ENCODE data around the gene SIRT3.
A peak's percentile ranks its signal among the peaks of the same experiment; 100 is the strongest.

SIRT3 gene

DNA sequence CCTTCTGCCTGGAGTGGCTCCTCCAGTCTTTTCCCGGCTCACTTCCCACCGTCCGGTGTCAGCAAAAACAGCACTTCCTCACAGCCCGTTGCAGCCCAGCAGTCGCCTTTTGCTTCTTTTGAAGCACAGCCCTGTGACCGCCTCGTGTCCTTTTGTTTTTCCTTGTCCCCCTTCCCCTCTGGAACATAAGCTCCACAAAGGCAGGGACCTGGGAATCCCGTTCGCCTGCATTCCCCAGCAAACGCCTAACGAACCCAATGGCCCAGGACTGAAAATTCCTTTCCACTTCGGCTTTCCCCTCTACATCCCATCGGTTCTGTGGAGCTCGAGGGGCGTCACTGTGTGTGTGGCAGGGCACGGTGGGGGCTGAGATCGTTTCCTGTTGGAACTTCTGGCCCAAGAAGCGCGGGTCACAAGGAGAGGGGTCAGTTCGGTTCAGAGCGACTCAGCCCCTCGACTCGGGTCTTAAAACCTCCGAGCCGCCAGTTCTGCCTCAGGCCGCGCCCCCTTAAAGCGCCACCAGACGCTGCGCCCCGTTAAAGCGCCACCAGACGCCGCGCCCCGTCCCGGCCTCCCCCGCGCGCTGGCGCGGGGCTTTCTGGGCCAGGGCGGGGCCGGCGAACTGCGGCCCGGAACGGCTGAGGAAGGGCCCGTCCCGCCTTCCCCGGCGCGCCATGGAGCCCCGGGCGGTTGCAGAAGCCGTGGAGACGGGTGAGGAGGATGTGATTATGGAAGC lies 27.8 kb downstream of the SIRT3 start (continued):
- TF ChIP-seq, protein P1, sequence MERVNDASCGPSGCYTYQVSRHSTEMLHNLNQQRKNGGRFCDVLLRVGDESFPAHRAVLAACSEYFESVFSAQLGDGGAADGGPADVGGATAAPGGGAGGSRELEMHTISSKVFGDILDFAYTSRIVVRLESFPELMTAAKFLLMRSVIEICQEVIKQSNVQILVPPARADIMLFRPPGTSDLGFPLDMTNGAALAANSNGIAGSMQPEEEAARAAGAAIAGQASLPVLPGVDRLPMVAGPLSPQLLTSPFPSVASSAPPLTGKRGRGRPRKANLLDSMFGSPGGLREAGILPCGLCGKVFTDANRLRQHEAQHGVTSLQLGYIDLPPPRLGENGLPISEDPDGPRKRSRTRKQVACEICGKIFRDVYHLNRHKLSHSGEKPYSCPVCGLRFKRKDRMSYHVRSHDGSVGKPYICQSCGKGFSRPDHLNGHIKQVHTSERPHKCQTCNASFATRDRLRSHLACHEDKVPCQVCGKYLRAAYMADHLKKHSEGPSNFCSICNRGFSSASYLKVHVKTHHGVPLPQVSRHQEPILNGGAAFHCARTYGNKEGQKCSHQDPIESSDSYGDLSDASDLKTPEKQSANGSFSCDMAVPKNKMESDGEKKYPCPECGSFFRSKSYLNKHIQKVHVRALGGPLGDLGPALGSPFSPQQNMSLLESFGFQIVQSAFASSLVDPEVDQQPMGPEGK (tag by site-specific recombination; IDR thresholded peaks at IDR 0.05), result 0 out of 2 replicates have a peak, but pooled peaks have one; percentile 39
- TF ChIP-seq, protein P2, sequence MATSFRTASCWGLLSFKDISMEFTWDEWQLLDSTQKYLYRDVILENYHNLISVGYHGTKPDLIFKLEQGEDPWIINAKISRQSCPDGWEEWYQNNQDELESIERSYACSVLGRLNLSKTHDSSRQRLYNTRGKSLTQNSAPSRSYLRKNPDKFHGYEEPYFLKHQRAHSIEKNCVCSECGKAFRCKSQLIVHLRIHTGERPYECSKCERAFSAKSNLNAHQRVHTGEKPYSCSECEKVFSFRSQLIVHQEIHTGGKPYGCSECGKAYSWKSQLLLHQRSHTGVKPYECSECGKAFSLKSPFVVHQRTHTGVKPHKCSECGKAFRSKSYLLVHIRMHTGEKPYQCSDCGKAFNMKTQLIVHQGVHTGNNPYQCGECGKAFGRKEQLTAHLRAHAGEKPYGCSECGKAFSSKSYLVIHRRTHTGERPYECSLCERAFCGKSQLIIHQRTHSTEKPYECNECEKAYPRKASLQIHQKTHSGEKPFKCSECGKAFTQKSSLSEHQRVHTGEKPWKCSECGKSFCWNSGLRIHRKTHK (tag by site-specific recombination; IDR thresholded peaks at IDR 0.05), result no peak
- TF ChIP-seq ZSCAN30 (tag by site-specific recombination; IDR thresholded peaks at IDR 0.05), result peak; percentile 49; the same call in 1 of the 2 replicates
- TF ChIP-seq, protein P3, sequence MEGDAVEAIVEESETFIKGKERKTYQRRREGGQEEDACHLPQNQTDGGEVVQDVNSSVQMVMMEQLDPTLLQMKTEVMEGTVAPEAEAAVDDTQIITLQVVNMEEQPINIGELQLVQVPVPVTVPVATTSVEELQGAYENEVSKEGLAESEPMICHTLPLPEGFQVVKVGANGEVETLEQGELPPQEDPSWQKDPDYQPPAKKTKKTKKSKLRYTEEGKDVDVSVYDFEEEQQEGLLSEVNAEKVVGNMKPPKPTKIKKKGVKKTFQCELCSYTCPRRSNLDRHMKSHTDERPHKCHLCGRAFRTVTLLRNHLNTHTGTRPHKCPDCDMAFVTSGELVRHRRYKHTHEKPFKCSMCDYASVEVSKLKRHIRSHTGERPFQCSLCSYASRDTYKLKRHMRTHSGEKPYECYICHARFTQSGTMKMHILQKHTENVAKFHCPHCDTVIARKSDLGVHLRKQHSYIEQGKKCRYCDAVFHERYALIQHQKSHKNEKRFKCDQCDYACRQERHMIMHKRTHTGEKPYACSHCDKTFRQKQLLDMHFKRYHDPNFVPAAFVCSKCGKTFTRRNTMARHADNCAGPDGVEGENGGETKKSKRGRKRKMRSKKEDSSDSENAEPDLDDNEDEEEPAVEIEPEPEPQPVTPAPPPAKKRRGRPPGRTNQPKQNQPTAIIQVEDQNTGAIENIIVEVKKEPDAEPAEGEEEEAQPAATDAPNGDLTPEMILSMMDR (tag by site-specific recombination; IDR thresholded peaks at IDR 0.05), result no peak
- no peak for TF ChIP-seq SCRT1 (tag by site-specific recombination; IDR thresholded peaks at IDR 0.05; ENCODE audit: borderline replicate concordance)
- TF ChIP-seq ZNF76 (tag by site-specific recombination; IDR thresholded peaks at IDR 0.05; ENCODE audit: borderline replicate concordance, low read depth), result peak; percentile 93
- no peak for TF ChIP-seq ZNF157 (tag by site-specific recombination; IDR thresholded peaks at IDR 0.05)
- TF ChIP-seq ZBTB8A (tag by site-specific recombination; IDR thresholded peaks at IDR 0.05), result peak; percentile 72
- TF ChIP-seq, protein P4, sequence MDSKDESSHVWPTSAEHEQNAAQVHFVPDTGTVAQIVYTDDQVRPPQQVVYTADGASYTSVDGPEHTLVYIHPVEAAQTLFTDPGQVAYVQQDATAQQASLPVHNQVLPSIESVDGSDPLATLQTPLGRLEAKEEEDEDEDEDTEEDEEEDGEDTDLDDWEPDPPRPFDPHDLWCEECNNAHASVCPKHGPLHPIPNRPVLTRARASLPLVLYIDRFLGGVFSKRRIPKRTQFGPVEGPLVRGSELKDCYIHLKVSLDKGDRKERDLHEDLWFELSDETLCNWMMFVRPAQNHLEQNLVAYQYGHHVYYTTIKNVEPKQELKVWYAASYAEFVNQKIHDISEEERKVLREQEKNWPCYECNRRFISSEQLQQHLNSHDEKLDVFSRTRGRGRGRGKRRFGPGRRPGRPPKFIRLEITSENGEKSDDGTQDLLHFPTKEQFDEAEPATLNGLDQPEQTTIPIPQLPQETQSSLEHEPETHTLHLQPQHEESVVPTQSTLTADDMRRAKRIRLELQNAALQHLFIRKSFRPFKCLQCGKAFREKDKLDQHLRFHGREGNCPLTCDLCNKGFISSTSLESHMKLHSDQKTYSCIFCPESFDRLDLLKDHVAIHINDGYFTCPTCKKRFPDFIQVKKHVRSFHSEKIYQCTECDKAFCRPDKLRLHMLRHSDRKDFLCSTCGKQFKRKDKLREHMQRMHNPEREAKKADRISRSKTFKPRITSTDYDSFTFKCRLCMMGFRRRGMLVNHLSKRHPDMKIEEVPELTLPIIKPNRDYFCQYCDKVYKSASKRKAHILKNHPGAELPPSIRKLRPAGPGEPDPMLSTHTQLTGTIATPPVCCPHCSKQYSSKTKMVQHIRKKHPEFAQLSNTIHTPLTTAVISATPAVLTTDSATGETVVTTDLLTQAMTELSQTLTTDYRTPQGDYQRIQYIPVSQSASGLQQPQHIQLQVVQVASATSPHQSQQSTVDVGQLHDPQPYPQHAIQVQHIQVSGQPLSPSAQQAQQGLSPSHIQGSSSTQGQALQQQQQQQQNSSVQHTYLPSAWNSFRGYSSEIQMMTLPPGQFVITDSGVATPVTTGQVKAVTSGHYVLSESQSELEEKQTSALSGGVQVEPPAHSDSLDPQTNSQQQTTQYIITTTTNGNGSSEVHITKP (tag by site-specific recombination; IDR thresholded peaks at IDR 0.05), result peak; percentile 31; the same call in 1 of the 2 replicates
- TF ChIP-seq, protein P5, sequence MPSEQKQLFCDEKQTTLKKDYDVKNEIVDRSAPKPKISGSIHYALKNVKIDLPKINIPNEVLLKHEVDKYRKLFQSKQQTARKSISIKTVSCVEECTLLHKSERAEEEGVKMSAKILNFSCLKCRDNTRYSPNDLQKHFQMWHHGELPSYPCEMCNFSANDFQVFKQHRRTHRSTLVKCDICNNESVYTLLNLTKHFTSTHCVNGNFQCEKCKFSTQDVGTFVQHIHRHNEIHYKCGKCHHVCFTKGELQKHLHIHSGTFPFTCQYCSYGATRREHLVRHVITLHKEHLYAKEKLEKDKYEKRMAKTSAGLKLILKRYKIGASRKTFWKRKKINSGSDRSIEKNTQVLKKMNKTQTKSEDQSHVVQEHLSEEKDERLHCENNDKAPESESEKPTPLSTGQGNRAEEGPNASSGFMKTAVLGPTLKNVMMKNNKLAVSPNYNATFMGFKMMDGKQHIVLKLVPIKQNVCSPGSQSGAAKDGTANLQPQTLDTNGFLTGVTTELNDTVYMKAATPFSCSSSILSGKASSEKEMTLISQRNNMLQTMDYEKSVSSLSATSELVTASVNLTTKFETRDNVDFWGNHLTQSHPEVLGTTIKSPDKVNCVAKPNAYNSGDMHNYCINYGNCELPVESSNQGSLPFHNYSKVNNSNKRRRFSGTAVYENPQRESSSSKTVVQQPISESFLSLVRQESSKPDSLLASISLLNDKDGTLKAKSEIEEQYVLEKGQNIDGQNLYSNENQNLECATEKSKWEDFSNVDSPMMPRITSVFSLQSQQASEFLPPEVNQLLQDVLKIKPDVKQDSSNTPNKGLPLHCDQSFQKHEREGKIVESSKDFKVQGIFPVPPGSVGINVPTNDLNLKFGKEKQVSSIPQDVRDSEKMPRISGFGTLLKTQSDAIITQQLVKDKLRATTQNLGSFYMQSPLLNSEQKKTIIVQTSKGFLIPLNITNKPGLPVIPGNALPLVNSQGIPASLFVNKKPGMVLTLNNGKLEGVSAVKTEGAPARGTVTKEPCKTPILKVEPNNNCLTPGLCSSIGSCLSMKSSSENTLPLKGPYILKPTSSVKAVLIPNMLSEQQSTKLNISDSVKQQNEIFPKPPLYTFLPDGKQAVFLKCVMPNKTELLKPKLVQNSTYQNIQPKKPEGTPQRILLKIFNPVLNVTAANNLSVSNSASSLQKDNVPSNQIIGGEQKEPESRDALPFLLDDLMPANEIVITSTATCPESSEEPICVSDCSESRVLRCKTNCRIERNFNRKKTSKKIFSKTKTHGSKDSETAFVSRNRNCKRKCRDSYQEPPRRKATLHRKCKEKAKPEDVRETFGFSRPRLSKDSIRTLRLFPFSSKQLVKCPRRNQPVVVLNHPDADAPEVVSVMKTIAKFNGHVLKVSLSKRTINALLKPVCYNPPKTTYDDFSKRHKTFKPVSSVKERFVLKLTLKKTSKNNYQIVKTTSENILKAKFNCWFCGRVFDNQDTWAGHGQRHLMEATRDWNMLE (tag by site-specific recombination; conservative IDR thresholded peaks at IDR 0.05; ENCODE audit: low read depth), result no peak
- TF ChIP-seq ZNF266 (tag by site-specific recombination; IDR thresholded peaks at IDR 0.05; ENCODE audit: low read depth), result no peak
- no peak for TF ChIP-seq ZNF169 (tag by site-specific recombination; IDR thresholded peaks at IDR 0.05)
- TF ChIP-seq TCF7L2 (IDR thresholded peaks at IDR 0.05; ENCODE audit: borderline replicate concordance, low read depth, low read length), result no peak
- TF ChIP-seq ZNF501 (tag by site-specific recombination; IDR thresholded peaks at IDR 0.05), result no peak
- TF ChIP-seq KLF9 (tag by site-specific recombination; IDR thresholded peaks at IDR 0.05; ENCODE audit: low read depth), result peak; percentile 66; the same call in 1 of the 2 replicates
- 0 out of 2 replicates have a peak, but pooled peaks have one; percentile 54 for TF ChIP-seq ZNF561 (tag by site-specific recombination; IDR thresholded peaks at IDR 0.05; ENCODE audit: borderline replicate concordance)
- peak; percentile 51 for TF ChIP-seq SP2 (tag by site-specific recombination; IDR thresholded peaks at IDR 0.05)
- TF ChIP-seq, protein P6, sequence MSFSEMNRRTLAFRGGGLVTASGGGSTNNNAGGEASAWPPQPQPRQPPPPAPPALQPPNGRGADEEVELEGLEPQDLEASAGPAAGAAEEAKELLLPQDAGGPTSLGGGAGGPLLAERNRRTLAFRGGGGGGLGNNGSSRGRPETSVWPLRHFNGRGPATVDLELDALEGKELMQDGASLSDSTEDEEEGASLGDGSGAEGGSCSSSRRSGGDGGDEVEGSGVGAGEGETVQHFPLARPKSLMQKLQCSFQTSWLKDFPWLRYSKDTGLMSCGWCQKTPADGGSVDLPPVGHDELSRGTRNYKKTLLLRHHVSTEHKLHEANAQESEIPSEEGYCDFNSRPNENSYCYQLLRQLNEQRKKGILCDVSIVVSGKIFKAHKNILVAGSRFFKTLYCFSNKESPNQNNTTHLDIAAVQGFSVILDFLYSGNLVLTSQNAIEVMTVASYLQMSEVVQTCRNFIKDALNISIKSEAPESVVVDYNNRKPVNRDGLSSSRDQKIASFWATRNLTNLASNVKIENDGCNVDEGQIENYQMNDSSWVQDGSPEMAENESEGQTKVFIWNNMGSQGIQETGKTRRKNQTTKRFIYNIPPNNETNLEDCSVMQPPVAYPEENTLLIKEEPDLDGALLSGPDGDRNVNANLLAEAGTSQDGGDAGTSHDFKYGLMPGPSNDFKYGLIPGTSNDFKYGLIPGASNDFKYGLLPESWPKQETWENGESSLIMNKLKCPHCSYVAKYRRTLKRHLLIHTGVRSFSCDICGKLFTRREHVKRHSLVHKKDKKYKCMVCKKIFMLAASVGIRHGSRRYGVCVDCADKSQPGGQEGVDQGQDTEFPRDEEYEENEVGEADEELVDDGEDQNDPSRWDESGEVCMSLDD (tag by site-specific recombination; IDR thresholded peaks at IDR 0.05), result 0 out of 2 replicates have a peak, but pooled peaks have one; percentile 19
- peak; percentile 25; the same call in 1 of the 2 replicates for TF ChIP-seq ZBTB7A (tag by site-specific recombination; IDR thresholded peaks at IDR 0.05; ENCODE audit: low read depth)
